Left hindlimb (tissue), 1 donor: ENCODE data around the gene PLA2G15.
"Not testable (repeated sequence)": the region's sequence is repeated elsewhere in the genome, so short reads cannot be mapped to it uniquely, and the experiment has no call there.

Experiments
- DNase-seq: peaks from one replicate; pipeline ENCODE4 v3.0.0-alpha.2; 2018

Gene PLA2G15

DNA sequence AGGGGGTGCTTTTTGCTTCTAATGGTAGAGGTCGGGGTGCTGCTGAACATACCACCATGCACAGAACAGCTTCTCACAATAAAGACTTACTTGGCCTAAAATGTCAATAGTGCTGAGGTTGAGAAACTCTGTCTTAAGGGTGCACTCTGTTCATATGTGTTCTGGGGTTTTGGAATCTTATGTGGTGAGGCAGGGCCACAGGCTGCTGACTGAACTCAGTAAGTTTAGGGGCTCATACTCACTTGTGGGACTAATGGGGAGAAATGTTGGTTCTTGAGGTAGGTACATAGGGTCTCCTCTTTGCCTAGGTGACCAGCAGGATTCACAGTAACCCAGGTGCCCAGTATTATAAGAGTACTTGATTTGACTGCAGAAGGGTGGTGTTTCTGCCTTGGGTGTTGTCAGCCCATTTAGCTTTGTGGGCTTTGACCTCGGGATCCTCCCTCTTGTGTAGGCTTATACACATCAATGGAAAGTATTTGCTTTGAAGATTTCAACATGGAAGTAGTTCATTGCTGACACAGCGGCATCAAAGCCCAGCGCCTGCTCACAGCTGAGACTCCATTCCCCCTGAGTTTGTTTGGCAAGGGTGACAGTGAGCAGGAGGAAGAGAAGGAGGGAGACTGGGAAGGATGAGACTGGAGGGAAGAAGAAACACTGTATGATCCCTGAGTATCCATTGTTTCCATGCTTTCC is 36.3 kb downstream of the PLA2G15 start:
- no peak for DNase-seq

DNA sequence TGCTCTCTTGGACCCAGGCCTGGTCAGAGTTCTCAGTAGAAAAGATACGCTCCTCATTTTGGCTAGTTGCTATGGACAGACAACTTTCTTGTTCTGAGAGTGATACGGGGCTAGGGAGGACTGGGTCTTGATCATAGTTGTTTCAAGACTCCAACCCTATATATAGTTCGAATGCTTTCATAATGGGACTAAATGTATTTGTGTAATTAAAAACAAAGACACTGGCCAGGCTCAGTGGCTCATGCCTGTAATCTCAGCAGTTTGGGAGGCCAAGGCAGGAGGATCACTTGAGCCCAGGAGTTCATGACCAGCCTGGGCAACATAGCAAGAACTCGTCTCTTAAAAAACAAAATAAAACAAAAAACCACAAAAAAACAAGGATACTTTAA is 36.9 kb downstream of the PLA2G15 start:
- no peak for DNase-seq

DNA sequence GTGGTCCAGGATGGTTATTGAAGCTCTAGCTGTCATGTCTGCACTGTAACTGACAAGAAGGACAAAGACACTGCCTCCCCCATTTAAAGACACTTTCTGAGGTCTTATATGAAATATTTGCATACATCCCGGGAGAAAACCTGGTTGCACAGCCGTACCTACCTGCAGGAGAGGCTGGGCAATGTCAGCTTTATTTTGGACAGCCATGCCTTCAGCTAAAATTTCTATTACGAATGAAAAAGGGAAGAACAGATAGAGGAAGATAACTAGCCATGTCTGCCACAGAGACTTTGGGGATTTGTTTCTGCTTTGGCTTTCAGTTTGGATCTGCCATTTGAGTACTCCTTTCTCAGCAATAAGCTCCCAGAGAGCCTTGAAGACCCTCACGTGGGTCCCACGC is 38.2 kb downstream of the PLA2G15 start:
- DNase-seq, result no peak

DNA sequence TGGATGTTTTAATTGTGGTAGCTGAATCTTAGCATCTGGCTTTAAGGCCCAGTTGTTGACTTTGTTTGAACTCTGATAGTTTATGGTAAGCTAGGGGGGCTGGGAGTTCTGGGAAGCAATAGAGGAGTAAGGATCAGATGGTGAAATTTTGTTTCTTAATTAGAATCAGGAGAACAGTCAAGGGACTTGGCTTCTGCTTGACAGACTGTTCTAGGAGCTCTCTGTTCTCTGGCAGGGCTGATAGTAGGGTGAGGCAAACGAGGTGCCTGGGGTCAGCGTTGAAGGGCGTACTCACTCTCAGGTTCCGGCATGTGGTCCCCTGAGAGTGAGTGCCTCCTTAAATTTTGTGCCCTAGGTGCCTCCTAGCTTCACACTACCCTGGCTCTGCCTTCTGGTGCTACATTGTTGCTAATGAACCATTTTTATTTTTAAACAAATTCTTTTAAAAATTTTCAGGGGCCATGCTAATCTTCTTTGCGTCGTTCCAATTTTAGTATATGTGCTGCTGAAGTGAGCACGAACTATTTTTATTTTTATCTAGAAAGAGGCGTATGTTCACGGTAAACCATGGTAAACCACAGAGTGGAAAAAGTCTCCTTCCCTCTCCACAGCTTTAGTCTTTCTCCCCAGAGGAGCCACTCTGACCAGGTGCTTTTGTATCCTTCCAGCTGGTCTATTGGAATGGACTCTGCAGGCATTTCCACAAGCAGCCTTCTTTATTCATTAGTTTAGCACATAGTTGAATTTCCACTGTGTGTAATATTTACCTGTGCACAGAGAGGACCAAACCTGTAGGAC is 38.8 kb downstream of the PLA2G15 start:
- DNase-seq, result no peak

DNA sequence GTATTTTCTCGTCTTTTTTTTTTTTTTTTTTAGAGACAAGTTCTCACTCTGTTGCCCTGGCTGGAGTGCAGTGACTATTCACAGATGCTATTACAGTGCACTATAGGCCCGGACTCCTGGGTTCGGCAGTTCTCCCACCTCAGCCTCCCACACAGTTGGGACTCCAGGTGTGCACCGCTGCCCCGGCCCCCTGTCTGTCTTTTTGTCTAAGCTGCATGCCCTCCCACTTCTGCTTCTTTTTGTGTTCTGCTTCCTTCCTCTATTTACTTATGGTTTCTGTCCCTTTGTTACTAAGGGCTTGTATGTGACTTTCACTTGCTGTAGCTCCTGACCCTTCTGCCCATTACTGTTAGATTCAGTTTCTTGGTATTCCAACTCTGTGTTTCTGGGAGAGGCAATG is 39.7 kb downstream of the PLA2G15 start:
- DNase-seq, result no peak

DNA sequence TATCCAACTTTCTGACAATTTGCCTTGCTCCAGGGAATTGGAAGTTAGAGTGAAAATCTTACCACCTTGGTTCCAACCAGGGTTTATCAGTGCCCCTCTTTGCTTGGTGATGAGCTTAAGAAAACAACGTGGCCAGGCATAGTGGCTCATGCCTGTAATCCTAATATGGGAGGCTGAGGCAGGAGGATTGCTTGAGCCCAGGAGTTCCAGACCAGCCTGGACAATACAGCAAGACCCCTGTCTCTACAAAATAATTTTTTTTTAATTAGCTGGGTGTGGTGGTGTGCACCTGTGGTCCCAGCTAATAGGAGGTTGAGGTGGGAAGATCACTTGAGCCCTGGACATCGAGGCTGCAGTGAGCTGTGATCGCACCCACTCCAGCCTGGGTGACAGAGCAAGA is 40.5 kb downstream of the PLA2G15 start:
- no peak for DNase-seq

DNA sequence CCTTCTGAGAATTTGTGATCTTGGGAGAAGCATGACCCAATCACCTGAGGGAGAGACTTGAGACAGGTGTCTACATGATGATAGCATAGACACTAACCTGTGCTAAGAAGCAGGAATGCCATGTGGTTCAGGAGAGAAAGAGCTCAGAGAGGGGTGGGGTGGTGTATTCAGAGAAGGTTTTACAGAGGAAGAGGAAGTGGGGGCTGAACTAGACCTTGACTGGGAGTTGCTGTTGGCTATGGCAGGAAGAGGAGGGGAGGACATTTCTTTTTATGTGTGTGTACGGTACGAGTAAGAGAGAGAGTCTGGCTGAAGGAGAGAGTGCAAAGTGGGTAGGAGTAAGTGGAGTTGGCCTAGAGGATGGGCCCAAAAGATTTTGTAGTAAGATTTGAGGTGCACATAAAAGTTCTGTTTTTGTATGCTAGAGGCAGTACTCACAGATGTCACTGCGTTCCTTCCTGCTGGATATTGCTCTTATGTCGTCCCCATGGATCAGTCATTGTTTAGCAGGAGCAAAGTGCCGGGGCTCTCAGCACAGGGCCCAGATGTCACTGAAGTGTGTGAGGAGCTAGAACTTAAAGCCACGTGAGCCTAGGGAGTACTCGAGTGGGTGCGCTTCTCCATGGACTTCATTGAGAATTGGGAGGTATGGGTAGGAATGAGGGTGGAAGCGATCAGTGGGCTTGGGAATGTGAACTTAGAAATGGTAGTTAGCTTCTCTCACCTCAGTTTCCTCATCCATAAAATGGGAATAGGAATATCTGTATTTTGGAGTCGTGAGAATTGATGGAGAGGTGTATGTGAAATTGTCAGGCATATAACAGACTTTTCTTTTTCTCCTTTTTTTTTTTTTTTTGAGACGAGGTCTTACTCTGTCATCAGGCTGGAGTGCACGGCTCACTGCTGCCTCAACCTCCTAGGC is 41.2 kb downstream of the PLA2G15 start:
- no peak for DNase-seq

- no peak for DNase-seq
These were observed 42.4 kb downstream of the PLA2G15 start for GRCh38 chr16:68287276-68288251.

- DNase-seq, result no peak
These were observed 43.1 kb downstream of the PLA2G15 start for GRCh38 chr16:68288252-68288650.

- DNase-seq, result not testable (repeated sequence)
These were observed 43.6 kb downstream of the PLA2G15 start for GRCh38 chr16:68288796-68289195.

DNA sequence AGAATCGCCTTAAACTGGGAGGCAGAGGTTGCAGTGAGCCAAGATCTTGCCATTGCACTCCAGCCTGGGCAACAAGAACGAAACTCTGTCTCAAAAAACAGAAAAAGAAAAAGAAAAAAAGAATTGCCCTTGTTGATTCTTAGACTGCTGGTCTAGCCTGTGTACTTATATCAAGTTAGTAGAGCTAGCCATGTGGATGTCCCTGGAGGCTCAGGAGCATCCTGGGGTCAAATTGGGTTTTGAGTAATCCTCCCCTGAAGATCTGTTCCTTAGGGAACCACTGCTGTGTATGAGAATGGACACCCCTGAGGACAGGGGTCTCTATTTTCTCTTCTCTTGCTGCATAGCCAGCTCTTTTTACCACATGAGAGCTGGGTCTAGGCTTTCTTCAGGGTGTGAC is 44.0 kb downstream of the PLA2G15 start:
- DNase-seq, result no peak

- no peak for DNase-seq
These were observed 44.6 kb downstream of the PLA2G15 start for GRCh38 chr16:68289621-68290329.

DNA sequence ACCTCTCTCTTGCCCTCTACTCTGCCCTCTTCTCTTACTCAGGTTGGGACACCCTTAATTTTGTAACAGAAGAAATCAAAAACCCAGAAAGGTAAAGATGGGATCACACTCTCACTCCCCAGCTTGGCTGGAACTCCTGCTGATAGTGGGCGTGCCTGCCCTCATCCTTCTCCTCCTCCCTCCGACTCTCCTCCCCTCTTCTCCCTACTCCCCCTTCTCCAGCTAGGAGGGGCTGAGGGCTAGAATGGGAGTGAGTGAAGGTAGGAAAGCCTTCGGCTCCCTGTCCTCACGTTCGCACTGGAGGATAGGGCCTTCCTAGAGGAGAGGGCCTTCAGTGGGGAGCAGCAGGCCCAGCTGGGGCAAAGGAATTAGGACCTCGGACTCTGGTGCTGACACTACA is 45.3 kb downstream of the PLA2G15 start:
- no peak for DNase-seq

DNA sequence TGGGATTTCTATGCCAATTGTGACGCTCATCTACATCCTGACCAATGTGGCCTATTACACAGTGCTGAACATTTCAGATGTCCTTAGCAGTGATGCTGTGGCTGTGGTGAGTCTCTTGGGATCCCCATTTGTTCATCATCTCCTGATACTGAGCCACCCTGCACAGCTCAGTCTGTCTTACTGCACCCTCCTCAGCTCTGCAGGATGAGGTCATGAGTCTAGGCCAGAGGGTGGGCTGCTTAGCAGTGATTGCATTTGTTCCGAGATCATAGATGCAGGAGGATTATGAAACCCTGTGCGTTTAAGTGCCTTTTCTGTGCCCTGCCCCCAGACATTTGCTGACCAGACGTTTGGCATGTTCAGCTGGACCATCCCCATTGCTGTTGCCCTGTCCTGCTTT is 46.1 kb downstream of the PLA2G15 start:
- no peak for DNase-seq

GRCh38 chr16:68292425-68292824 is 47.3 kb downstream of the PLA2G15 start:
- no peak for DNase-seq

DNA sequence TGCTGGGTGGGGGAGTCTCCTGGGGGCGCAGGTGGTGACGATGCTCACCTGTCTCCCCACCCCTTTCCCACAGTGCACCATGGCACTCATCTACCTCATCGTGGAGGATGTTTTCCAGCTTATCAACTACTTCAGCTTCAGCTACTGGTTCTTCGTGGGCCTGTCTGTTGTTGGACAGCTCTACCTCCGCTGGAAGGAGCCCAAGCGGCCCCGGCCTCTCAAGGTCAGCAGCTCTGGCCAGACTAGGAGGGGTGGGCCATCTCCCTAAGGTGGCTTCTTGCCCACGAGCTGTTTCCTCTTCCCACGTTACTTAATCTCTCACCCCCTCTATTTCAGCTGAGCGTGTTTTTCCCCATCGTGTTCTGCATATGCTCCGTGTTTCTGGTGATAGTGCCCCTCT is 51.1 kb downstream of the PLA2G15 start:
- no peak for DNase-seq

DNA sequence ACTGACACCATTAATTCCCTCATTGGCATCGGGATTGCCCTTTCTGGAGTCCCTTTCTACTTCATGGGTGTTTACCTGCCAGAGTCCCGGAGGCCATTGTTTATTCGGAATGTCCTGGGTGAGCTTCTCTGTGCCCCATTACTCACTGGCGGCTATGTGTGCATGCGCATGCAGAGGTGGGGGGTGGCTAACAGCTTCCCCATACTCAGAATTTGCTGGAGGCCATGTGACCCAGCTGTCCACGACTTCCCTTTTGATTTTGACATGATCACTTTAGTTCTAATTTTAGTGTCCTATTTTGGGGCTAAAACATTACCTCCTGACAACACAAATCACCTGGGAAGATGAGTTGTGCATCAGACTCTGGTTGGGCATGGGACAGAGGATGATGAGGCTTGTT is 51.5 kb downstream of the PLA2G15 start:
- no peak for DNase-seq

DNA sequence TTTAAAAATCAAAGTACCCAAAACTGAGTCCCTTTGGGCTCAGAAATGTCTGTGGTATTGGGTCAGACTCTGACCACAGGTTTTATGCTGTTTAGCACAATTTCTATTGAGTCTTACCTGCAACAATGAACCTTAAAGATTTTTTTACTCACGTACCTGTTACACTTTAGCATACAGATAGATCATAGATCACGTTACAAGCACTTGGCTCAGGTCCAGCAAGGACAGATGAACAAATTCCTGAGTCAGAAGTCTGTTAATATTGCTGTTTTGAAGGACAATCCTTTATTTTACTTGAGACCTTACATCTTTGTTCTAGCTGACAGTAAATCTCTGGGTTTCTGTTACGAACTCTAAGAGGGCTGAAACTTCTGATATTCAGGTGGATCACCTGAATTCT is 52.7 kb downstream of the PLA2G15 start:
- no peak for DNase-seq

DNA sequence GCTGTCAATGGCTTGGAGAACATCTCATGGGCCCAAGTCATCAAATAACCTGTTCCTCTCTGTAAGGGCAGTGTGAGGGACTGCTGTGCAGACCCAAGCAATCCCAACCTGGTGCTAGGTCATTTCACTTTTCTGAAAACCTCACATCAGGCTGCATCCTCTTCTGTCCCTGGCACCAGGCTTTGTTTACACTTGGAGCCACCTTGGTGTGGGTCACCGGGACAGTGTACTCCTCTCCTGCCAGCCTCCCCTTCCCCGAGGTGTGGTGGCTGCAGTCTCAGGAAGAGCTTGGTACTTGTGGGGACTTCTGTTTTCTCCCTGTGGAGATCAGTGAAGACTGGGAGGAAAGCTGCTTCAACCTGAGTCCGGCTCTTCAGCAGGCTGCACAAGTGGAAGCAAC is 53.1 kb downstream of the PLA2G15 start:
- DNase-seq, result no peak

GRCh38 chr16:68298907-68299561 is 53.9 kb downstream of the PLA2G15 start:
- no peak for DNase-seq
